GM19455 (cell line): ENCODE measurements around the gene TRAF6.
"Not testable (repeated sequence)": the region's sequence is repeated elsewhere in the genome, so short reads cannot be mapped to it uniquely, and the experiment has no call there.

Experiments used
- ATAC-seq: cut with Tn5 transposase; IDR thresholded peaks from one replicate; pipeline ENCODE4 v1.9.1; 2021; ENCODE audit not compliant: unreplicated experiment

TRAF6 gene

GRCh38 chr11:36498721-36499120 lies 11.4 kb downstream of the TRAF6 start:
- ATAC-seq: no peak

GRCh38 chr11:36493332-36493731 lies 16.7 kb downstream of the TRAF6 start:
- ATAC-seq: no peak

GRCh38 chr11:36492724-36493304 lies 17.3 kb downstream of the TRAF6 start:
- no peak for ATAC-seq

GRCh38 chr11:36490026-36490806 lies 19.9 kb downstream of the TRAF6 start:
- no peak for ATAC-seq

DNA sequence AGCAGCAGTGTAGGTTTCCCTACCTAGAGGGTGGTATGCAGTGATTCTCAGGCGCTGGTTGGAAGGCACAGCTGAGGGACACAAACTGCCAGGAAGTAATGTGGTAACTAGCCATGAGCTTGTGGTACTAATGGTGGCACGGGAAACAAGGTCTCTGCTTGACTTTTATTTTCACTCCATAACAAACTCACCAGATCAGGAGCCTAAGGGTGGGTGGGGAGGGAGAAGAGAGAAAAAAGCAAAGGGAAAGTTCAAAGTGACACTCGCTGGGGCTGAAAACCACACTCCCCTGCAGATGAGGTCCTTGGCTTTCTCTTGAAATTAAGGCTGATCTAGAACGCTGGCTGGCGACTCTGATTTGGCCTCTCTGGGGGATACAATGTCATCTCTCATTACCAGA lies 22.0 kb downstream of the TRAF6 start:
- ATAC-seq: no peak

DNA sequence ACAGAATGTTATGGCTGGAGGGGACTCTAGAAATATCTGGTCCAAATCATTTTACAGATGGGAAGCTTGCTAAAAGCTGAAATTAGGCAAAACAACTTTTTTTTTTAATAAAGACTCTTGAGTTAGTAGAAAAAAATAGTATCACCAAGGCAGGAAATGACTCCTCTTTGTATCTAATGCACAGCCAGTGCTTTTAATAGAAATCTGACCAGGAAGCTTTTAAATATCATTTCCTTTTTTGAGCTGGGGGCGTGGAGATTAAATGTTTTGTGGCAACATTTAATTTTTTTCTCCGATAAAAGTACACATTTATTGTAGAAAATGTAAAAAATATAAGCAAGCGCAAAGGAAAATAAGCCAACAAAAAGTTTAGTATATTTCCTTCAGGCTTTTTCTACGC lies 22.5 kb downstream of the TRAF6 start:
- ATAC-seq: no peak

DNA sequence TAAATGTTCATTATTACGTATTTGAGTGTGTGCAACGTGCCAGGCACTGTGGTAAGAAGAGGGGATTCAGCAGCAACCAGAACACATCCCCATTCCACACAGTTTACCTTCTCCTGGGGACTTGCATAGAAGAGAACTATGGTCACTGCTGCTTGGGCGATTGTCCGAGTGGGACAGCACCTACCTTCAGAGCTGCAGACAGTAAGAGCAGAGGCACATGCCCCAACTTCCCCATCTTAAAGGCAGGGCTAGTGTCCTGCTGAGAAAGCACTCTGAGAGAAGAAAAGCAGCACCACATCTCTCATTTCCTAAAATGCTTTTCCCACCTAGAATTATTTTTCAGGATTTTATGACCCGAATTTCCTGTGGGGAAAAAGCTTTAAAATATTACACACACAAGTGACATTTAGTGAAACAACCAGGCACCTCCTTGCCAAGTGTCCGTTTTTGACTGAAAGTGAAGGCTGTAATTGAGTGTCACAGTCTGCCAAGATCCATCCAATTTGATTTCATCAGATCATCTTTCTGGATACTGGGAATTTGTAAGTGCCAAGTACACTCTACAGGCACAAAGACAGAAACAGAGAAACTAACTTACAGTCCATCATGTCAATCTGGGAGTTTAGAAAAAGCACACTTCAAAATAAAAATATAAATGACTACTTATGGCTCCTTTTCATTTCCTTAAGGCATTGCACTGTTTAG lies 24.6 kb downstream of the TRAF6 start:
- no peak for ATAC-seq

DNA sequence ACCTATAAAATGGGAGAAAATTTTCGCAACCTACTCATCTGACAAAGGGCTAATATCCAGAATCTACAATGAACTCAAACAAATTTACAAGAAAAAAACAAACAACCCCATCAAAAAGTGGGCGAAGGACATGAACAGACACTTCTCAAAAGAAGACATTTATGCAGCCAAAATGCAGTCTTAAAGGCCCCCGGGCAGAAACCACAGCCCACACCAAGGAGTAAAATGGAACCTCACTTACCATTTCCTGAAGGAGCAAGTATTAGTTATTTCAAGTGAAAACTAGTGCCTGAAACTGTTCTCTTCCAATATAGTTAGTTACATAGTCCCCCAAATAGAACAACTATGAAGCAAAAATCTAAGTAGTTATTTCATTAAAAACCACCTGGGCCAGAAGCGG lies 27.0 kb downstream of the TRAF6 start:
- ATAC-seq: not testable (repeated sequence)

DNA sequence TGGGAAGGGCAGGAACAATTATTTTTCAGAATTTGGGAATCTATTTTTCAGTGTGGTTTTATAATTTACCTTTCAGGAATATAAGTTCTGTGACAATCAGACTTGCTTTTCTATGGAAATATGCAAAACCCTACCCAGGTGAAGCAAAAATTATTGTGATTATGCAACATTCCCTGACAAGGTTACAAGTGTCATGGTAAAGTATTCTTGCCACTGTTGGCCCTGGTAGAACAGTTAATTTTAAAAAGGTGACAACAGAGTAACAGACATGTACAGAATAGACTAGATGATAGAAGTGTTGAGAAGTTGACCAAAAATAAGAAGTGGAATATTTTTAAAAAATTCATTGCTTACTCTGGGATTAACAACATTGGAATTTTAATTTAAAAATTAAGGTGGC lies 29.2 kb downstream of the TRAF6 start:
- no peak for ATAC-seq

GRCh38 chr11:36478700-36479329 lies 31.3 kb downstream of the TRAF6 start:
- no peak for ATAC-seq

DNA sequence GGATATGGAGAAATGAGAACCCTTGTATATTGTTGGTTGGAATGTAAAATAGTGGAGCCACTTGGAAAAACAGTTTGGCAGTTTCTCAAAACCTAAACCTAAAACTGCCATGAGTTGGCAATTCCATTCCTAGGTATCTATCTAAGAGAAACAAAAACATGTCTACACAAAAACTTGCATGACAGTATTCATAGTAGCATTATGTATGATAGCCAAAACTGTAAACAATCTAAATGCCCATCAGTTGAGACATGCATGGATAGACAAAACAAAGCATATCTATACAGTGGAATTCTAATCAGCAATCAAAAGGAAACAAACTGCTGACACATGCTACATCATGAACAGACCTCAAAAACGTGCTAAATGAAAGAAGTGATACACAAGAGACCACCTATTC lies 34.9 kb downstream of the TRAF6 start:
- ATAC-seq: no peak

GRCh38 chr11:36471577-36471976 lies 38.5 kb downstream of the TRAF6 start:
- ATAC-seq: no peak

DNA sequence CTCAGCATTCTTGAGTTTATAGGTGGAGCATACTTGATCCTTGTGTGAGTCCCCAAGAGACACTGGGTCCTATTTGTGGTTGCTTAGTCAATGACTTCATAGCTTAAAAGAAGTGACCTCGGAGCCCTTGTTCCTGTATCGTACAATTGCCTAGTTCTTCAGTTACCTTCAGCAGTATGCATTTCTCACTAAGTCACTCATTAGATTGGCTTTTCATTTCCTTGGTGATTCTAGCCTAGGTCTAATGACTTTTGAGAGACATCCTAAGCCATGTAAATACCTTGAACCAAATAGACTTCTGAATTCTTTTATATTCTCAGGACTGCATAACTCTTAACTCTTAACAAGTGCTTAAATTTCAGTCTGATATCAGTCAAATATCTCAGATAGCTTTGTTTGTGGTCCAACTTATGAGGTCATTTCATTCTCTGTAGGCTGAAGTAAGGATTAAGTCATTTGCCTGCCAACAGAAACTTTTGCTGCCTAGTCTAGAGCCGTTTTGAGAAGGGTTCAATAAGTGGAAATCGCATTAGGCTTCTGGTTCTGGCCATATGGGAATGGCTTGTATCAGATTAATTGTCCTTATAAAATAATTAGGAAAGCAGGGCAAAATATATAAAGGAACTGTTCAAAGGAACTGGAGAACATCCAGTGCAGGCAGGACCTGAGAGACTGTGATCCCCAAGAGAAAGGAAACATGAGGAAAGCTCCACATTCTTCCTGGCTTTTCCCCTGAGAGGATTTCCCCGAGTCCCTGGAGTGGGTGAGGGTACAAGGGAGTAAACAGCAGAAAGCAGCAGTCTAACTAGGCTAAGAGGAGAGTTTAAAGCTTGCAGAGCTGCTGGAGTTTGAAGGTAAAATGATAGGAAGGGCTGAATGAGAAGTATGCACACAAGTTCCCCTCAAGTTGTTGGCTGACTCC lies 39.9 kb downstream of the TRAF6 start:
- no peak for ATAC-seq

DNA sequence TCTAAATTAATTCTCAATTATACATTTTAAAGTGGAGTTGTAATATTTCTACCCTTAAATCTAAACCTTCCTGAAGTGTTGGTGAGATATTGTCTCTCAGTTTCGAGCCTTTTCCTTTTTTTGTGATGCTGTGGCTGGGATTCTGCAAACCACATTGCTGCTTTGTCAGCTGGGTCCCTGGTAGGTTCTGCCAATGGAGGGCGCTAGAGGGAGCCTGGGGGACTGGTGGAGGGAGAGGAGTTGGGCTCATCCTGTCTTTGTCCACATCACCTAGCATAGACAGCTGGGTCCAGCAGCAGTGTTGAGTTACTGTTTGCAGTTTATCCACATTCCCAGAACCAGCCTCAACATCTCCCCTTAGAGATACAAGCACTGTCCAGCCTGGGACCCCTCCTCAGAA lies 41.0 kb downstream of the TRAF6 start:
- no peak for ATAC-seq

DNA sequence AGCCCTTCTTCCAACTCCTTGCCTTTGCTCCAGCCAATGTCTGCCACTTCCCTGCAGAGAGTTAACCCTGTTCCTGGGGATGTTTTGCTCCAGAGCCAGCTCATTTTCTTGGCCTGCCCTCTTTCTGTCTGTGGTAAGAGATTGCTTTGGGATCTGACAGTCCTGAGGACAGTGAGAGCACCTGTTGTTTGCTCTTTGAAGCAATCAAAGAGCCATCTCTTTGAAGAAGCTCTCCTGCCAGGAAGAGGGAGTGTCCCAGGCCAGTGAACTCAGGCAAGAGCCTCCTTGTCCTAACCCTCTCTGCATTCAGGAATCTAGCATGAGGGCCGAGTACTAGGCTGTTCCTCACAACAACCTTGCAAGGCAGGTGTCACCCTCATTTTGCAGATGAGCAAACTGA lies 42.2 kb downstream of the TRAF6 start:
- ATAC-seq: no peak

DNA sequence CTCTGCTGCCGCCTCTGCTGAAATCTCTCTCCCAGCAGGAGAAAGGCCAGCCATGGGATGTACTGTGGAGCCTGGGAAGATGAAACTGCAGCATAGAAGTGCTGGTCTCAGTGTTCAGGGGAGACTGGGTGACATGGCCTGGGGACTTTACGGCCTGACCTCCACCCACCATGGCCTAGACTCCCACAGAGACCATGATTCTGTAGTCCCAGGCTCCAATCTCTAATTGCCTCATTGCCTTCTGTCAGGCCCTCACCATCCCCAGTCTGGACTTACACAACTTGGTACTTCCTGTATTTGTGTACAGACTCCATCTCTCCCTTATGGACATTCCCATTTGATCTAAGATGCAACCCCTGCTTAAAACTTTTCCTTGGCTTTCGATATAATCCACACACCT lies 43.1 kb downstream of the TRAF6 start:
- no peak for ATAC-seq

DNA sequence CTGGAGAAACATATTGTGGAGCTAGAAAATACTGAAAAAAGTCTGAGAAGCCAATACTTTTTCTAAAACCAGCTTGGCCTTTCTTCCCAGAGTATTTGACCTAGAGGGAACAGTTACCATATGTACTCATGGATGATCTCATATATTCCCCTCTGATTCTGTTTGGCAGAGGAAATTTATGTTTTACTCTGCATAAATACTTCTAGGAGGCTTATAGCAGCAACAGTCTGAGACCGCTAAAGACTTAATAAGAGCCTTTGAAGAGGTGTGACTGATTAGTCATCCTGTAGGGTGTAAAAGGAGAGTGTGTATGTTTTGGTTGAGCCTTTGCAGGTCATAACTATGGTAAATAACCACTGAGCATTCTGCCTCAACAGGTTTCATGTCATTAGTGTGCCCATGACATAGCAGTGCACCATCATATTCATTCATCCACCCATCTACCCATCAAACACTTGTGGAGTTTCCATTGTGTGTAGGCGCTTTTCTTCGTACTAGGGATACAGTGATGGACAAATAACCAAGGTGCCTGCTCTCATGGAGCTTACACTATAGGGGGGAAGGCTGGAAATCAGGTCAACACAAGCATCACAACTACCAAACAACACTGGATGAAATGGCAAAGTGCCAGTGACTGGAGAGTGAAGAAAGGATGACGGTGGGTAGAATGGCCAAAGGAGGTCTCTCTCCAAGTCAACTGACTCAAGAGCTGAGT lies 44.5 kb downstream of the TRAF6 start:
- ATAC-seq: no peak

GRCh38 chr11:36464720-36465119 lies 45.4 kb downstream of the TRAF6 start:
- no peak for ATAC-seq

- no peak for ATAC-seq
Measured at GRCh38 chr11:36463781-36464180, 46.3 kb downstream of the TRAF6 start.

GRCh38 chr11:36462321-36462720 lies 47.8 kb downstream of the TRAF6 start:
- no peak for ATAC-seq
